Brain microvascular endothelial cell (primary cell): ENCODE data around the gene C1orf167.

Source experiments
- DNase-seq: peaks from one replicate; pipeline ENCODE4 v3.0.0-alpha.2; 2020
- H3K27ac ChIP-seq: fragments of 250-450 bp; sonication (Bioruptor Pico); 2 replicates; pipeline ENCODE4 v1.5.1; 2020; ENCODE audit warnings: mild to moderate bottlenecking, moderate library complexity
- H3K27me3 ChIP-seq: fragments of 250-450 bp; sonication (Bioruptor Pico); replicated peaks from 2 replicates; pipeline ENCODE4 v1.5.1; 2020; ENCODE audit warnings: mild to moderate bottlenecking
- H3K36me3 ChIP-seq: fragments of 250-450 bp; sonication (Bioruptor Pico); replicated peaks from 2 replicates; pipeline ENCODE4 v1.5.1; 2020; ENCODE audit warnings: mild to moderate bottlenecking
- H3K4me3 ChIP-seq: 2 replicates; pipeline ENCODE4 v1.5.1; 2011; ENCODE audit warnings: low read depth, mild to moderate bottlenecking, control low read depth, low read length, moderate library complexity
- in situ Hi-C: cut with HindIII; loops from 2 replicates; pipeline ENCODE4 v1.10.0; 2017; ENCODE audit warnings: low sequenced_read_pairs, low pct_ligation_motif_present
- TF ChIP-seq, protein P1 (sequence below): IDR thresholded peaks from 2 replicates; pipeline ENCODE4 v1.5.1; 2011; ENCODE audit warnings: low read depth, mild to moderate bottlenecking, moderate library complexity, low read length, control low read depth, inconsistent platforms; ENCODE audit errors: missing control alignments

C1orf167 gene

DNA sequence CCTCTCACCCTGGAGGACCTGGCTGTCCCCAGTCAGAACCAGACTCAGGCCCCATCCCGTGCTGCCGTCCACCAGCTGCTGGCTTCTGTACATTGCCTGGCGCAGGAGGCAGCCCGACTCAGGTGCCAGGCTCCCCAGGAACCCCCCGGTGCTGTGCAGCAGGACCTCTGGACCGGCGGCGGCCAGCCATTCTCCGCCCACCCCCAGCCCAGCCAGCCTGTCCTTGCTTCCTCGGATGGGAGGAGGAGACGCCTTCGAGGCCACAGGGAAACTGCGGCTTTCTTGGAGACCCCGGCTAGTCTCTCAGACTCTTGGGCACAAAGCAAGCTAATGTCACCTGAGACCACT lies 4.4 kb downstream of the C1orf167 start:
- DNase-seq = no peak
- no peaks in the 10 kb centered on the region for H3K36me3 ChIP-seq
- no peak overlapping the region for H3K4me3 ChIP-seq
- in situ Hi-C loops = no loop called here
- peaks cover 7% of the 10 kb centered on the region for H3K27me3 ChIP-seq
- H3K27ac ChIP-seq = no peak overlapping the region
- TF ChIP-seq, protein P1, sequence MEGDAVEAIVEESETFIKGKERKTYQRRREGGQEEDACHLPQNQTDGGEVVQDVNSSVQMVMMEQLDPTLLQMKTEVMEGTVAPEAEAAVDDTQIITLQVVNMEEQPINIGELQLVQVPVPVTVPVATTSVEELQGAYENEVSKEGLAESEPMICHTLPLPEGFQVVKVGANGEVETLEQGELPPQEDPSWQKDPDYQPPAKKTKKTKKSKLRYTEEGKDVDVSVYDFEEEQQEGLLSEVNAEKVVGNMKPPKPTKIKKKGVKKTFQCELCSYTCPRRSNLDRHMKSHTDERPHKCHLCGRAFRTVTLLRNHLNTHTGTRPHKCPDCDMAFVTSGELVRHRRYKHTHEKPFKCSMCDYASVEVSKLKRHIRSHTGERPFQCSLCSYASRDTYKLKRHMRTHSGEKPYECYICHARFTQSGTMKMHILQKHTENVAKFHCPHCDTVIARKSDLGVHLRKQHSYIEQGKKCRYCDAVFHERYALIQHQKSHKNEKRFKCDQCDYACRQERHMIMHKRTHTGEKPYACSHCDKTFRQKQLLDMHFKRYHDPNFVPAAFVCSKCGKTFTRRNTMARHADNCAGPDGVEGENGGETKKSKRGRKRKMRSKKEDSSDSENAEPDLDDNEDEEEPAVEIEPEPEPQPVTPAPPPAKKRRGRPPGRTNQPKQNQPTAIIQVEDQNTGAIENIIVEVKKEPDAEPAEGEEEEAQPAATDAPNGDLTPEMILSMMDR = no peak

DNA sequence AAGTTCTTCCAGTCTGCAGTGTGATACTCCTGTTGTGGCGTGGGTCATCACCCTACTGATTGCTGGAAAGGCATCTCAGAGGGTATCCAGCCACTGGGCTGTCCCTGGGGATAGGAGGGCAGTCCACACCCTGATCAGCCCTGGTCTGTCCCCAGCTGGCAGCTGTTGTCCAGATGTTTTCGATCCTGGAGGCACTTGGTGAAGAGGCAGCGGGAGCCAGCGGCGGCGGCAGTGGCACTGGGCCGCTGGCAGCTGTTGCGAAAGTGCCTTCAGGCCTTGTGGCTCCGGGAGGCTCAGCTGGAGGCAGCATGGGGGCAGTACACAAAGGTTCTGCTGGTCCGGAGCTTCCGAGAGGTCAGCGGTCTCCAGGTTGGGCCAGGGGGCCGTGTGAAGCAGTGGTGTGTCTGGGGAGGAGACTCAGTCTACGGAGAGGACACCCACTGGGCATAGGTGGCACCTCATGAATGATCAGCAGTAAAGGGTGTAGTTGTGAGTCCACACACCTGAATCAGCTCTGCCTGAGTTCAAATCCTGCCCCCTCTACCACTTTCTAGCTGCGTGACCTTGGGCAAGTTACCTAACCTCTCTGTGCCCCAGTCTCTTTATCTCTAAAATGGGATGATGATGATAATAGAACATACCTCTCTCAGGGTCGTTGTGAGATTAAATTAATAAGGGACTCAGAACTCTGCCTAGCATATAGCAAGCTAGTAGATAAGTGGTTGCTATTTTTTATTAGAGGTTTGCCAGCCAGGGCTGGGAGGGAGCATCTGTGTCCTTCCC lies 6.1 kb downstream of the C1orf167 start:
- no peak for DNase-seq
- H3K27ac ChIP-seq = no peak overlapping the region
- H3K36me3 ChIP-seq = no peaks in the 10 kb centered on the region
- peaks cover 2% of the 10 kb centered on the region for H3K27me3 ChIP-seq
- TF ChIP-seq, protein P1 = no peak
- no peak overlapping the region for H3K4me3 ChIP-seq
- in situ Hi-C loops = no loop called here

DNA sequence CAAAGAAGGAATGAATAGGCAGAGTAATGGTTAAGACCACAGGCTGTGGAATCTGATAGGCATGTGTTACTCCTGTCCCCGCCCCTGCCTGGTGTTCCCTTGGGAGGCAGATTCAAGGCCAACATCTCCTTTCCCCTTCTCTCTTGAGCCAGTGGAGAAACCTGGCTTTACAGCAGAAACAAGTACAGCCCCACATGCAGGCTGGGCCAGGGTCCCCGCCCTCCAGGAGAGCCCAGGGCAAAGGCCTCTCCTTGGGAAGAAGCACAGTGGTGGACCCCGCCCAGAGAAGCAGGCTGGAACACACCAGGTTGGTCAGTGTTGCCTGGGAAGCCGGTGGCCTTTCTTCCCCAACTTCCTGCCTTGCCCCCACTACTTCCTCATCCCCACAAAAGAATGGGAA lies 6.8 kb downstream of the C1orf167 start:
- TF ChIP-seq, protein P1 = no peak
- H3K36me3 ChIP-seq = no peaks in the 10 kb centered on the region
- no peak for DNase-seq
- no peak overlapping the region for H3K27ac ChIP-seq
- in situ Hi-C loops = no loop called here
- peaks cover 2% of the 10 kb centered on the region for H3K27me3 ChIP-seq
- H3K4me3 ChIP-seq = no peak overlapping the region

DNA sequence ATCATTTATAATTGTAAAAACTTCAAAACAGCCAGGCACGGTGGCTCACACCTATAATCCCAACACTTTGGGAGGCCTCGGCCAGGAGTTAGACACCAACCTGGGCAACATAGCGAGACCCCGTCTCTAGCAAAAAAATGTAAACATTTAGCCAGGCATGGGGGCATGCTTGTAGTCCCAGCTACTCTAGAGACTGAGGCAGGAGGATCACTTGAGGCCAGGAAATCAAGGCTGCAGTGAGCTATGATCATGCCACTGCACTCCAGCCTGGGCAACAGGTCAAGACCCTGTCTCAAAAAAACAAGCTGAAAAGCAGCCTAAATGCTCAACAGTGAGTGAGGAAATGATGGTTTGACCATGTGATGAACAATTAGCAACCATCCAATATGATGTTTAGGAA lies 7.3 kb downstream of the C1orf167 start:
- TF ChIP-seq, protein P1 = no peak

DNA sequence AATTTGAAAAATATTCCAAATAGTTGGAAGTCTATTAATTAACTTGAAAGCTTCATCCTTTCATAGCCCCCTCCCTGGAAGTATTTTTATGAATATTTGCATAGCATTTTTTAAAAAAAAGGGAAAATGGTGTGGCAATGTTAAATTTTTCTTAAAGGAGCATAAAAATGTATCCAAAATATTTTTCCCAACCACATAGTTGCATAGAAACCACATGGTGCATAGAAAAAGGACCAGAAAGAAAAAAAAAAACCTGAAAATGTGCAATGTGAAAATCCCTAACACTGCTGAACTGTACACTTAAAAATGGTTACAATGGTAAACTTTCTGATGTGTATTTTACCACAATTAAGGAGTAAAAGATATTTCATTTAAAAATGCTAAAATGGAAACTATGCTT lies 8.0 kb downstream of the C1orf167 start:
- in situ Hi-C loops = no loop called here
- no peak for DNase-seq
- Histone ChIP-seq H3K27ac (no peak overlapping the region), H3K27me3 (peaks cover 2% of the 10 kb centered on the region), H3K36me3 (no peaks in the 10 kb centered on the region), H3K4me3 (no peak overlapping the region)
- TF ChIP-seq, protein P1 = no peak

More for the DNA sequence above, 7.3 kb downstream of the C1orf167 start:
- Histone ChIP-seq H3K27ac (no peak overlapping the region), H3K27me3 (peaks cover 2% of the 10 kb centered on the region), H3K36me3 (no peaks in the 10 kb centered on the region), H3K4me3 (no peak overlapping the region)
- in situ Hi-C loops = no loop called here
- no peak for DNase-seq
